WERI-Rb-1 (cell line): ENCODE measurements around the gene ELMOD1.

Experiments
- DNase-seq: peaks from one replicate; pipeline ENCODE4 v3.0.0-alpha.2; 2020
- H3K27ac ChIP-seq: fragments of 250-450 bp; sonication (Bioruptor Pico); 2 replicates; pipeline ENCODE4 v1.5.1; 2020; ENCODE audit warnings: mild to moderate bottlenecking, moderate library complexity
- H3K27me3 ChIP-seq: fragments of 250-450 bp; sonication (Bioruptor Pico); 2 replicates; pipeline ENCODE4 v1.5.1; 2021; ENCODE audit warnings: mild to moderate bottlenecking, low read depth, moderate library complexity; ENCODE audit not compliant: insufficient read depth, severe bottlenecking
- H3K36me3 ChIP-seq: fragments of 250-450 bp; sonication (Bioruptor Pico); 2 replicates; pipeline ENCODE4 v1.5.1; 2020; ENCODE audit warnings: mild to moderate bottlenecking, moderate library complexity
- H3K4me3 ChIP-seq: 2 replicates; pipeline ENCODE4 v1.5.1; 2011; ENCODE audit warnings: low read depth, mild to moderate bottlenecking, control low read depth, low read length
- H3K9me3 ChIP-seq: fragments of 250-450 bp; sonication (Bioruptor Pico); 2 replicates; pipeline ENCODE4 v1.5.1; 2021; ENCODE audit warnings: mild to moderate bottlenecking, moderate library complexity; ENCODE audit not compliant: severe bottlenecking
- CTCF ChIP-seq: IDR thresholded peaks from 2 replicates; pipeline ENCODE4 v1.5.1; 2011; ENCODE audit warnings: low read depth, mild to moderate bottlenecking, control low read depth, inconsistent platforms, low read length

Gene ELMOD1

GRCh38 chr11:107605061-107606006 lies 14.4 kb downstream of the ELMOD1 start:
- H3K36me3 ChIP-seq = no peaks in the 10 kb centered on the region
- H3K9me3 ChIP-seq = no peaks in the 10 kb centered on the region
- H3K27ac ChIP-seq = no peak overlapping the region
- TF ChIP-seq CTCF = no peak
- DNase-seq = no peak
- H3K27me3 ChIP-seq = no peaks in the 10 kb centered on the region
- H3K4me3 ChIP-seq = no peak overlapping the region

GRCh38 chr11:107606141-107606540 lies 15.2 kb downstream of the ELMOD1 start:
- Histone ChIP-seq H3K9me3 (no peaks in the 10 kb centered on the region), H3K27ac (no peak overlapping the region), H3K4me3 (no peak overlapping the region), H3K36me3 (no peaks in the 10 kb centered on the region), H3K27me3 (no peaks in the 10 kb centered on the region)
- peak; percentile 22 for DNase-seq
- peak; percentile 31 for TF ChIP-seq CTCF

GRCh38 chr11:107608809-107609208 lies 17.9 kb downstream of the ELMOD1 start:
- Histone ChIP-seq H3K4me3 (no peak overlapping the region), H3K36me3 (no peaks in the 10 kb centered on the region), H3K27ac (no peak overlapping the region), H3K9me3 (no peaks in the 10 kb centered on the region), H3K27me3 (no peaks in the 10 kb centered on the region)
- DNase-seq = no peak
- no peak for TF ChIP-seq CTCF

- no peak for TF ChIP-seq CTCF
- no peaks in the 10 kb centered on the region for H3K36me3 ChIP-seq
- no peaks in the 10 kb centered on the region for H3K9me3 ChIP-seq
- H3K4me3 ChIP-seq = no peak overlapping the region
- no peaks in the 10 kb centered on the region for H3K27me3 ChIP-seq
- no peak for DNase-seq
- H3K27ac ChIP-seq = no peak overlapping the region
Observed at GRCh38 chr11:107609400-107610218, 18.7 kb downstream of the ELMOD1 start.

GRCh38 chr11:107612445-107612844 lies 21.5 kb downstream of the ELMOD1 start:
- DNase-seq = no peak
- Histone ChIP-seq H3K4me3 (no peak overlapping the region), H3K36me3 (no peaks in the 10 kb centered on the region), H3K27ac (no peak overlapping the region), H3K27me3 (no peaks in the 10 kb centered on the region), H3K9me3 (no peaks in the 10 kb centered on the region)
- no peak for TF ChIP-seq CTCF
